Uterus (tissue), 2 donors: ENCODE data around the gene SNTG2.

ENCODE experiments used
- POLR2A ChIP-seq, 2 donors: fragments of 450-650 bp; IDR thresholded peaks; one replicate each; pipeline ENCODE4 v1.6.1; 2016; ENCODE audit warnings: antibody characterized with exemption in 2 of 2, mild to moderate bottlenecking in 1 of 2, moderate library complexity in 1 of 2
- TF ChIP-seq, protein P1 (sequence below), 4 experiments: fragments of 200-600 bp in 2 of 4; fragments of 450-650 bp in 2 of 4; sonication (generic) in 2 of 4; IDR thresholded peaks; one replicate each; pipeline ENCODE4 v1.5.1; 2016 to 2019; ENCODE audit warnings: antibody characterized with exemption in 4 of 4, mild to moderate bottlenecking in 2 of 4, moderate library complexity in 1 of 4

DNA sequence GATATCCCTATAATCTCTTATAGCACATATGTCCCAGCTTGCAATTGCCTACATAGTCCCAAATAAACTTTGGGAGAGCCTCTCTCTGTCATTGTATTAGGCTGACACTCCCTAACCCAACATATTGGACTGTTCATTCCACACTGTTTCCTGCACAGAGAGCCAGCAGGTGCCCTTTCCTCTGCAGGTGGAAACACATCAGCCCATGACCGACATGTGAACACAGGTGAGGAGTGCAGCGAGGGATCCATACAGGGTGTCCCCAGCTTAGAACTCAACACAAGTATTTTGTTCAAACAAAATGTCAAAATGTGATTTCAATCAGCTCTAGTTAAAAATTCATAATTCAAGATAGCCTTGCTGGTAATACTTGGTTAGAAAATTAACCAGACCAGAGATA, 412.7 kb downstream of the SNTG2 start:
- TF ChIP-seq, protein P1, sequence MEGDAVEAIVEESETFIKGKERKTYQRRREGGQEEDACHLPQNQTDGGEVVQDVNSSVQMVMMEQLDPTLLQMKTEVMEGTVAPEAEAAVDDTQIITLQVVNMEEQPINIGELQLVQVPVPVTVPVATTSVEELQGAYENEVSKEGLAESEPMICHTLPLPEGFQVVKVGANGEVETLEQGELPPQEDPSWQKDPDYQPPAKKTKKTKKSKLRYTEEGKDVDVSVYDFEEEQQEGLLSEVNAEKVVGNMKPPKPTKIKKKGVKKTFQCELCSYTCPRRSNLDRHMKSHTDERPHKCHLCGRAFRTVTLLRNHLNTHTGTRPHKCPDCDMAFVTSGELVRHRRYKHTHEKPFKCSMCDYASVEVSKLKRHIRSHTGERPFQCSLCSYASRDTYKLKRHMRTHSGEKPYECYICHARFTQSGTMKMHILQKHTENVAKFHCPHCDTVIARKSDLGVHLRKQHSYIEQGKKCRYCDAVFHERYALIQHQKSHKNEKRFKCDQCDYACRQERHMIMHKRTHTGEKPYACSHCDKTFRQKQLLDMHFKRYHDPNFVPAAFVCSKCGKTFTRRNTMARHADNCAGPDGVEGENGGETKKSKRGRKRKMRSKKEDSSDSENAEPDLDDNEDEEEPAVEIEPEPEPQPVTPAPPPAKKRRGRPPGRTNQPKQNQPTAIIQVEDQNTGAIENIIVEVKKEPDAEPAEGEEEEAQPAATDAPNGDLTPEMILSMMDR (IDR thresholded peaks at IDR 0.05), result no peak
- TF ChIP-seq POLR2A (IDR thresholded peaks at IDR 0.05), result no peak
